ENCODE data around the gene SLC1A4.
"Not testable (repeated sequence)": the region's sequence is repeated elsewhere in the genome, so short reads cannot be mapped to it uniquely, and the experiment has no call there.

The SLC1A4 gene

DNA sequence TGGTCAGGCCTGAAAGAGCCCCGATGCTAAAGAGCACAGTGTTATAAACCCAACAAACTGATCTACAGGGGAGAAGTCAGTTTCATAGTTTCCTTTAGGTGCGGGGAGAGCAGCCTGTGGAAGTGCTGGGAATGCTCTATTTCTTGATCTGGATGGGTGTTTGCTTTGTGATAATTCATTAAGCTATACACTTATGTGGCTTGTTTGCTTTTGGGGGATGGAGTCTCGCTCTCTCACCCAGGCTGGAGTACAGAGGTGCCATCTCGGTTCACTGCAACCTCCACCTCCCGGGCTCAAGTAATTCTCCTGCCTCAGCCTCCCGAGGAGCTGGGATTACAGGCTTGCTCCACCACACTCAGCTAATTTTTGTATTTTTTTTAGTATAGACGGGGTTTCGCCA is 37.0 kb downstream of the SLC1A4 start:
- DNase-seq (ENCODE audit: low read depth, low spot score): no peak

- no peak for DNase-seq (ENCODE audit: low read depth, low spot score)
Measured at GRCh38 chr2:65026704-65027464, 37.7 kb downstream of the SLC1A4 start.

DNA sequence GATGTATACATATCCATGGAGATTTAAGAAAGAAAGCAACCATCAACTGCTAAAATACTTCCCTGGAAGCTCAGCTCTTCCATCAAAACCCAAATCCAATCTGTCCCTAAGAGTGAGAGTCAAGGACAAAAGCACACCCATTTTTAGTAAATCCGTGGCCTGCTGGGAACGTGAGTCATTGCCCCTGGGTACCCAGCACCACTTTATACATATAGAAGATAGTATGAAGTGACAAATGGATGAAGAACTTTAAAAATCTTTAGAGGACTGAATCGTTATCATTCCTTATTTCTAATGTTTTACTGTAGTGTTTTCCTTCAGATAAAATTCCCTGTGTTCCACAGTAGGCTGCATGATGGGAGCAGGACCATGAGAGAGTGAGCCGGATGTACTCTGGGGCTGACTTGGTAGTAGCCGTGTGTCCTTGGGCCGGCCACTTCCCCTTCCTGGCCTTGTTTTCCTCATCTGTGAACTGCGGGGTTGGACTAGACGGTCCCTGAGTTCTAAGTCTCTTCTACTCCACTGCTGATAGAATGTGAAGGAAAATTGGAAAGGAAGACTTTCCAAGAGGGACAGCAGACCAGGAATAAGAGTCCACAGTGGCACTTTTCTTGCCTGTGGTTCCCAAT is 38.5 kb downstream of the SLC1A4 start:
- DNase-seq (ENCODE audit: low read depth, low spot score): no peak

DNA sequence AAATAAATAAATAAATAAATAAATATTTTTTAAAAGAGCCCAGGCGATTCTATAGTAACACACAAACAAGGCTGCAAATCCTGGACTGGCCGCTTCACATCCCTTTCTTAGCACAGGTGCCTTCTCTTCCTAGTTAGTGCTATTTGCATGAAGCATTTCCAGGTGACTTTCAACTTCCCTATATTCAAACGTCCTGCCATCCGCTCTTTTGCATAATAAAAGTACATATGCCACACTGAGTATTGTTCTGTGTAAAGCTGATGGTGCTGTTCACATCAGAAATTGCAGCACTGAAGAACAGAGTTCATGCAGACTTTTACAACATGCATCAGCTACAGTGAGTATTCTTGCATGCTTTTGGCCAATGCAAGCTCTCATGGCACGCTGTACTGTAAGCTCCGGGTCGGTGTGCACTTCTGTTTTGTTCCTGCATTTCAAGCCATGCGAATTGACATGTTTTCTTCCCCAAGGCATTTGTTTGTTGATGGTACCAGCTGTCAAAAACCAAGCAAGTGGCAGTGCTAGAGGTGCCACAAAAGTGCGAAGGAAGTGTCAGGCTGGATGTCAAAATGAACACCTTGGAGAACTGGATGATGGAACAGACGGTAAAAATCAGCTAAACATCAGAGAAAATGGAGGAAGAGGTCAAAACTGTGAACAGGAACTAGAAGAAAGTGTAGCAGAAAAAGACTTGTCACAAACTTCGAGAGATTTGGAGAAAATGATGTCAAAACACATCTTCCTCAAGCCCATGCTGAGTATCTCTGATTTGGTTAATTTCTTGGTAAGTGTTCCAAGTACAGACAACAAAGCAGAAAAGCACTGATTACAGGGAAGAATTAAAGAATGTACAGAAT is 41.5 kb downstream of the SLC1A4 start:
- no peak for DNase-seq (ENCODE audit: low read depth, low spot score)

DNA sequence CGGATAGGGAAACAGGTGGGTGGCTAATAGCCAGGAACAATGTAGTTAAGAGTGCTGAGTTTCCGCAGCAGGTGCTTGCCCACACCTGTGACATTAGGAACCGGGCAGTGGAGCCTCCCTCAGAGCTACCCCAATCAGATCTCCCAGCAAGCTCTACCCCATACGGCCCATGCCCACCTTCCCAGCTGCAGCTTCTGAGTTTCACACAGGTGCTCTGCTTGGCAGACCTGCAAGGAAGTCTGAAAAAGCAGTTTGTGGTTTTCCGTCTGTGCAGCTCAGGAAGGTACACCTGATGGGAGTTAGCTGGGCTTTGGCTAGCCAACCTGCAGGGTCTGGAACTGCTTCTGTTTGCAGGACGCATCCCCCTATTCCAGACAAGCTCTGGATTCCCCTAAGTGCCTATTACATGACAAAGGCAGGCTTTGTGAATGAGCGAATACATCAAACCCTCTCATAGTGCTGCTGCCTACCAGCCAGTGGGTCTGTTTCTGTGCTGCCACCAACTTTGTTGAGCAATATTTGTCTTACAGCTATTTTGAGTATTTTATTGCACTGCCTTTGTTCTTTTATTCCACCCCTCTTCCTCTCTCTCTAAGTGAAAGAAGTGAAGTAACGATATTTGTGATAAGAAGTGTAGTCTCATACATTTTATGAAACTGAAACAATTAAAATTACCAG is 42.3 kb downstream of the SLC1A4 start:
- DNase-seq (ENCODE audit: low read depth, low spot score): no peak

DNA sequence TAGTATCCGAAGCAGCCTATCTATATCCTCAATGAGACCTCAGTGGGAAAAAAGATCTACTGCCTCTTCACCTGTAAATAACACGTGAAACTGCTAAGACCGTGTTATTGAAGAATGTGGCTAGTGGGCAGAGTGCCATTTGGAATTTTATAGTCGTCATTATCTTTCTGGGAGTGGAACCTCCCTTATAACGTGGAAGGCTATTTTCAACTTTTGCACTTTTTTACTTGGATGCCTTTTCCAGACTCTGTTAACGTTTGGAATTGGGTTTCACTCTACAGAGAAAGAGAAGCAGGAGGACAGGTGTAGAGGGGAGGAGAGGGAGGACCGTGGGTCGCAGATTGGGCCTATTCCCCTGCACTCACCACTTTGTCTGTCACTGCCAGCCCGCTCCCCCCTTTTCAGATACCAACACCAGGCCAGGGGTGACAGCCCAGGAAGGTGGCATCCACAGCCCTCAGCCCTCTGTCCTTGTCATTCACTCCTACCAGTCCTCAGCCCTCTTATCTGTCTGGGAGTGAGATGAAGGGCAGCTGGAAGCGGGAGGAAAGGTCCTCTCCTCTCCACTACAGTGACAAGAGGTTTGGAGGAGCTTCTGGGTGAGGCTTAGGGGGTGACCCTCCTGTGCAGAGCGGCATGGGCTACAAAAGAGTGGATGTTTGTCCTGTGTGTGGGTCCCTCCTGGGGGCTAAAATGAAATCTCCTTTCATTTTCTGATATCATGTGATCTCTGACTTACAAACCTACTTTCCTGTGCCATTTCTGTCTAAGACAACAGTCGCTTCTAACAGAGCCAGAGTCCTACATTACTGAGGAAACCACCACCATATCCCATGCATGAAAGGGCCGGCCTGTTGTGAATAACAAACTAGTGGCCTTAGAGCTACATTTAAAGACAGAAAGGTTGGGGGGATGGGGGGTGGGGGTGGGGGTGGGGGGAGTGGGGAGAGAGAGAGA is 43.1 kb downstream of the SLC1A4 start:
- no peak for DNase-seq (ENCODE audit: low read depth, low spot score)

DNA sequence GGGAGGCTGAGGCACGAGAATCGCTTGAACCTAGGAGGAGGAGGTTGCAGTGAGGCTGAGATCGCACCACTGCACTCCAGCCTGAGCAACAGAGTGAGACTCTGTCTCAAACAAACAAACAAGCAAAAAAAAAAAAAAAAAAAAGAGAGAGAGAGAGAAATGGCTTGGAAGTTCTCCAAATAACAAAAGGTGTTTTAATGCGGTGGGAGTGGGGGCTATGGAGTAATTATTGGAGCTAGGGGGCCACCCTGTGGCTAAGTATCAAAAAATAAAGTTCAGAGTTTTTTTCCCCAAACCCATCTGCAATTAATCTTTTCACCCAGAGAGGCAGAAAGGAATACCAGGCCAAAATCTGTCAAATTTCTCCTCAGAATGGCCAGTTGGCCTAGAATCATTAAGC is 44.0 kb downstream of the SLC1A4 start:
- no peak for DNase-seq (ENCODE audit: low read depth, low spot score)

DNA sequence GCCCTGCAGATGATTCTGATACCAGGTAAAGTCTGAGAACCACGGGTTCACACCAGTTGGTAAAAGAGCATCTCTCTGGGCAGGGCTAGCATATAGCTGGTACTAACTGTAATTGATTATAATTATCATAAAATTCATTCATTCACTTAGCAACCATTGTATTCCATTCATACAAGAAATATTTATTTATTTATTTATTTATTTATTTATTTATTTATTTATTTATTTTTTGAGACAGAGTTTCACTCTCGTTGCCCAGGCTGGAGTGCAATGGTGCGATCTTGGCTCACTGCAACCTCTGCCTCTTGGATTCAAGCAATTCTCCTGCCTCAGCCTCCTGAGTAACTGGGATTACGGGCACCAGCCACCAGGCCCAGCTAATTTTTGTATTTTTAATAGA is 44.5 kb downstream of the SLC1A4 start:
- DNase-seq (ENCODE audit: low read depth, low spot score): not testable (repeated sequence)

- no peak for DNase-seq (ENCODE audit: low read depth, low spot score)
Measured at GRCh38 chr2:65035351-65035943, 46.2 kb downstream of the SLC1A4 start.

GRCh38 chr2:65037178-65037577 is 48.0 kb downstream of the SLC1A4 start:
- no peak for DNase-seq (ENCODE audit: low read depth, low spot score)

- no peak for DNase-seq (ENCODE audit: low read depth, low spot score)
Measured at GRCh38 chr2:65039640-65040039, 50.4 kb downstream of the SLC1A4 start.

- DNase-seq (ENCODE audit: low read depth, low spot score): peak; percentile 42
Measured at GRCh38 chr2:65040400-65041261, 51.4 kb downstream of the SLC1A4 start.

- no peak for DNase-seq (ENCODE audit: low read depth, low spot score)
Measured at GRCh38 chr2:65043001-65043400, 53.8 kb downstream of the SLC1A4 start.

- no peak for DNase-seq (ENCODE audit: low read depth, low spot score)
Measured at GRCh38 chr2:65044097-65044735, 55.0 kb downstream of the SLC1A4 start.

- no peak for DNase-seq (ENCODE audit: low read depth, low spot score)
Measured at GRCh38 chr2:65045651-65046050, 56.5 kb downstream of the SLC1A4 start.

GRCh38 chr2:65046633-65047407 is 57.6 kb downstream of the SLC1A4 start:
- DNase-seq (ENCODE audit: low read depth, low spot score): no peak

DNA sequence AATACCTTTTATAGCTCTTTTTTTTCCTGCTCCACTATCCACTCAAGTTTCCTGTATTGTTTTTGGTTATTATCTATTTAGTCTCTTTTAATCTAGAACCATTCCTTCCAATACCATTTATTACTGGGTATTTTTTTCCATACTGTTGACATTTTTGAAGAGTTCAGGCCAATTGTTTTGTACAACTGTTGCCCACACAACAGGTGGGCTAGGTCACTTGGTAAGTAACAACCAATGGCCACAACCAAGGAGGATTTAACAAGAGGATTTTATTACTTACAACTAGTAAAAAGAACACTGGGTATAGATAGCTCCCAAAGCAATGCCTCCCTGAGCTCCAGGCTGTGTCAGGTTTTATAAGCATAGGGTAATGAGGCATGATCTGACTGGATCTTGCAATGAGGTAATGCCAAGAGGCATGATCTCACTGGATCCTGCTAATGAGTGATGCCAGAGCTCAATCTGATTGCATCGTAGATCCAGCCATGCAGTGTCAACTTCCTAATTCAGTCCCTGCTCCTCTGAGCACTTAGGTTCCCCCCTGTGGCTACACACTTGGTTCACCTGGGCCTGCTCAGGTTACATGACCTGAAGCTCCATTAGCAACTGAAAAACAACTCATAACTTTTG is 59.9 kb downstream of the SLC1A4 start:
- no peak for DNase-seq (ENCODE audit: low read depth, low spot score)

DNA sequence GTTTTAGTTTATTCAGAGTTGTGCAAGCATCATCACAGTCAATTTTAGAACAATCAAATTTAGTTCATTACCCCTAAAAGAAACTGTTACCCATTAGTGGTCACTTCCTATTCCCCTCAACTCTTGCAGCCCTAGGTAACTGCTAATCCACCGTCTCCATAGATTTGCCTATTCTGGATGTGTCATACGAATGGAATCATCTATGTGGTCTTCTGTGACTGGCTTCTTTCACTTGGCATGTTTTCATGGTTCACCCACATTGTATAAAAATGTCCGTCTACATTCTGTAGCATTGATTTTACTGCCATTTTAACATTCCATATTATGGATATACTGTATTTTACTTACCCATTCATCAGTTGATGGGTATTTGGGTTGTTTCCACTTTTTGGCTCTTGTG is 61.7 kb downstream of the SLC1A4 start:
- DNase-seq (ENCODE audit: low read depth, low spot score): no peak

All from activated naive CD8-positive, alpha-beta T cell treated with anti-CD3 and anti-CD28 coated beads, Interleukin-2, amount 50 U/mL, for 16 hours (primary cell).